ENCODE results near the gene KSR2.

KSR2 gene

GRCh38 chr12:117836999-117837736 is 131.6 kb downstream of the KSR2 start:
- Mint-ChIP-seq H3K27ac (no peak overlapping the region), H3K9me3 (no peaks in the 10 kb centered on the region), H3K4me3 (no peak overlapping the region), H3K36me3 (no peaks in the 10 kb centered on the region), H3K4me1 (peaks cover 4% of the 10 kb centered on the region)
- peak; percentile 70 for ATAC-seq
- DNase-seq (ENCODE audit: low spot score in 2 of 2): peak; percentile 61 to 88

- no peaks in the 10 kb centered on the region for H3K9me3 Mint-ChIP-seq
- no peak overlapping the region for H3K4me3 Mint-ChIP-seq
- H3K36me3 Mint-ChIP-seq: no peaks in the 10 kb centered on the region
Measured at GRCh38 chr12:117836476-117836875, 132.3 kb downstream of the KSR2 start.

GRCh38 chr12:117835156-117835555 is 133.6 kb downstream of the KSR2 start:
- no peak for ATAC-seq
- Mint-ChIP-seq H3K27ac (no peak overlapping the region), H3K9me3 (no peaks in the 10 kb centered on the region)

More at GRCh38 chr12:117836476-117836875, 132.3 kb downstream of the KSR2 start:
- Mint-ChIP-seq H3K27ac (no peak overlapping the region), H3K4me1 (peaks cover 4% of the 10 kb centered on the region)
- ATAC-seq (no peak), DNase-seq (ENCODE audit: low spot score in 2 of 2) (no peak)

GRCh38 chr12:117832459-117833457 is 136.0 kb downstream of the KSR2 start:
- peaks cover 5% of the 10 kb centered on the region for H3K9me3 Mint-ChIP-seq
- peaks cover 4% of the 10 kb centered on the region for H3K4me1 Mint-ChIP-seq
- H3K27ac Mint-ChIP-seq: no peak overlapping the region
- no peaks in the 10 kb centered on the region for H3K36me3 Mint-ChIP-seq
- no peak overlapping the region for H3K4me3 Mint-ChIP-seq
- ATAC-seq: no peak
- no peak for DNase-seq (ENCODE audit: low spot score in 2 of 2)

More at GRCh38 chr12:117835156-117835555, 133.6 kb downstream of the KSR2 start:
- Mint-ChIP-seq H3K36me3 (no peaks in the 10 kb centered on the region), H3K4me1 (peaks cover 4% of the 10 kb centered on the region), H3K4me3 (no peak overlapping the region)
- DNase-seq (ENCODE audit: low spot score in 2 of 2): no peak

GRCh38 chr12:117830471-117830870 is 138.3 kb downstream of the KSR2 start:
- peaks cover 5% of the 10 kb centered on the region for H3K9me3 Mint-ChIP-seq
- no peaks in the 10 kb centered on the region for H3K36me3 Mint-ChIP-seq
- ATAC-seq (no peak), DNase-seq (ENCODE audit: low spot score in 2 of 2) (no peak)
- no peak overlapping the region for H3K27ac Mint-ChIP-seq
- H3K4me3 Mint-ChIP-seq: no peak overlapping the region
- H3K4me1 Mint-ChIP-seq: no peaks in the 10 kb centered on the region

GRCh38 chr12:117829108-117829507 is 139.7 kb downstream of the KSR2 start:
- DNase-seq (ENCODE audit: low spot score in 2 of 2): no peak
- Mint-ChIP-seq H3K4me3 (no peak overlapping the region), H3K9me3 (peaks cover 5% of the 10 kb centered on the region), H3K4me1 (no peaks in the 10 kb centered on the region), H3K27ac (no peak overlapping the region), H3K36me3 (no peaks in the 10 kb centered on the region)
- no peak for ATAC-seq

GRCh38 chr12:117827660-117828059 is 141.1 kb downstream of the KSR2 start:
- Mint-ChIP-seq H3K9me3 (peaks cover 5% of the 10 kb centered on the region), H3K4me1 (no peaks in the 10 kb centered on the region), H3K36me3 (no peaks in the 10 kb centered on the region), H3K4me3 (no peak overlapping the region), H3K27ac (no peak overlapping the region)
- ATAC-seq: no peak
- DNase-seq (ENCODE audit: low spot score in 2 of 2): no peak

GRCh38 chr12:117825827-117826226 is 143.0 kb downstream of the KSR2 start:
- H3K27ac Mint-ChIP-seq: no peak overlapping the region
- ATAC-seq (no peak), DNase-seq (ENCODE audit: low spot score in 2 of 2) (no peak)
- peaks cover 5% of the 10 kb centered on the region for H3K9me3 Mint-ChIP-seq
- H3K4me3 Mint-ChIP-seq: no peak overlapping the region
- no peaks in the 10 kb centered on the region for H3K4me1 Mint-ChIP-seq
- H3K36me3 Mint-ChIP-seq: no peaks in the 10 kb centered on the region

GRCh38 chr12:117821480-117822175 is 147.2 kb downstream of the KSR2 start:
- Mint-ChIP-seq H3K36me3 (no peaks in the 10 kb centered on the region), H3K4me1 (no peaks in the 10 kb centered on the region), H3K9me3 (no peaks in the 10 kb centered on the region), H3K27ac (no peak overlapping the region), H3K4me3 (no peak overlapping the region)
- DNase-seq (ENCODE audit: low spot score in 2 of 2) (no peak), ATAC-seq (no peak)

- Mint-ChIP-seq H3K4me1 (no peaks in the 10 kb centered on the region), H3K27ac (no peak overlapping the region), H3K4me3 (no peak overlapping the region), H3K36me3 (no peaks in the 10 kb centered on the region), H3K9me3 (no peaks in the 10 kb centered on the region)
- ATAC-seq (no peak), DNase-seq (ENCODE audit: low spot score in 2 of 2) (no peak)
Measured at GRCh38 chr12:117820216-117820907, 148.4 kb downstream of the KSR2 start.

GRCh38 chr12:117819160-117819559 is 149.6 kb downstream of the KSR2 start:
- no peak overlapping the region for H3K4me3 Mint-ChIP-seq
- DNase-seq (ENCODE audit: low spot score in 2 of 2) (no peak), ATAC-seq (no peak)
- H3K4me1 Mint-ChIP-seq: no peaks in the 10 kb centered on the region
- no peak overlapping the region for H3K27ac Mint-ChIP-seq
- H3K36me3 Mint-ChIP-seq: no peaks in the 10 kb centered on the region
- no peaks in the 10 kb centered on the region for H3K9me3 Mint-ChIP-seq

- H3K4me3 Mint-ChIP-seq: no peak overlapping the region
- no peaks in the 10 kb centered on the region for H3K36me3 Mint-ChIP-seq
- no peak for DNase-seq (ENCODE audit: low spot score in 2 of 2)
- no peaks in the 10 kb centered on the region for H3K4me1 Mint-ChIP-seq
- peaks cover 4% of the 10 kb centered on the region for H3K9me3 Mint-ChIP-seq
- no peak overlapping the region for H3K27ac Mint-ChIP-seq
- no peak for ATAC-seq
Measured at GRCh38 chr12:117818400-117818799, 150.4 kb downstream of the KSR2 start.

GRCh38 chr12:117809509-117809908 is 159.3 kb downstream of the KSR2 start:
- H3K27ac Mint-ChIP-seq: no peak overlapping the region

GRCh38 chr12:117807946-117808345 is 160.8 kb downstream of the KSR2 start:
- H3K36me3 Mint-ChIP-seq: no peaks in the 10 kb centered on the region
- H3K4me1 Mint-ChIP-seq: no peaks in the 10 kb centered on the region
- no peaks in the 10 kb centered on the region for H3K9me3 Mint-ChIP-seq
- ATAC-seq (no peak), DNase-seq (ENCODE audit: low spot score in 2 of 2) (no peak)
- no peak overlapping the region for H3K27ac Mint-ChIP-seq
- no peak overlapping the region for H3K4me3 Mint-ChIP-seq

More at GRCh38 chr12:117809509-117809908, 159.3 kb downstream of the KSR2 start:
- peaks cover 4% of the 10 kb centered on the region for H3K9me3 Mint-ChIP-seq
- H3K36me3 Mint-ChIP-seq: no peaks in the 10 kb centered on the region
- ATAC-seq (no peak), DNase-seq (ENCODE audit: low spot score in 2 of 2) (no peak)
- H3K4me1 Mint-ChIP-seq: no peaks in the 10 kb centered on the region
- H3K4me3 Mint-ChIP-seq: no peak overlapping the region

GRCh38 chr12:117807355-117807754 is 161.4 kb downstream of the KSR2 start:
- ATAC-seq (no peak), DNase-seq (ENCODE audit: low spot score in 2 of 2) (no peak)
- H3K4me1 Mint-ChIP-seq: no peaks in the 10 kb centered on the region
- no peak overlapping the region for H3K27ac Mint-ChIP-seq
- H3K36me3 Mint-ChIP-seq: no peaks in the 10 kb centered on the region
- H3K4me3 Mint-ChIP-seq: no peak overlapping the region
- H3K9me3 Mint-ChIP-seq: no peaks in the 10 kb centered on the region

All from stimulated activated effector memory CD8-positive, alpha-beta T cell treated with anti-CD3 and anti-CD28 coated beads, Interleukin-12 subunit alpha, Interleukin-12 subunit beta, amount 100 ng/mL, for 72 hours (primary cell).